Measurements from ENCODE around the gene RPL34.

DNA sequence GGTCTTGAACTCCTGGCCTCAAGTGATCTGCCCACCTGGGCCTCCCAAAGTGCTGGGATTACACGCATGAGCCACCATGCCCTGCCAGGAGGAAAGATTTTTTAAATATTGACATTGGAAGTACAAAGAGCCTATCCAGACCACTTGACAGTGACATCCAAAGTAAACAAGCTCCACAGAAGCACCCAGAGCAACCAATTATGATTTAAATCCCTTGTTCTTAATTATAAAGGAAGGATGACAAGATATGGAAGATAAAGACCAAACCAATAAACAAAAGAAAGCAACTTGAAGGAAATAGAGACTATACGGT lies 27.7 kb upstream of the RPL34 start:
- TF ChIP-seq, protein P1, sequence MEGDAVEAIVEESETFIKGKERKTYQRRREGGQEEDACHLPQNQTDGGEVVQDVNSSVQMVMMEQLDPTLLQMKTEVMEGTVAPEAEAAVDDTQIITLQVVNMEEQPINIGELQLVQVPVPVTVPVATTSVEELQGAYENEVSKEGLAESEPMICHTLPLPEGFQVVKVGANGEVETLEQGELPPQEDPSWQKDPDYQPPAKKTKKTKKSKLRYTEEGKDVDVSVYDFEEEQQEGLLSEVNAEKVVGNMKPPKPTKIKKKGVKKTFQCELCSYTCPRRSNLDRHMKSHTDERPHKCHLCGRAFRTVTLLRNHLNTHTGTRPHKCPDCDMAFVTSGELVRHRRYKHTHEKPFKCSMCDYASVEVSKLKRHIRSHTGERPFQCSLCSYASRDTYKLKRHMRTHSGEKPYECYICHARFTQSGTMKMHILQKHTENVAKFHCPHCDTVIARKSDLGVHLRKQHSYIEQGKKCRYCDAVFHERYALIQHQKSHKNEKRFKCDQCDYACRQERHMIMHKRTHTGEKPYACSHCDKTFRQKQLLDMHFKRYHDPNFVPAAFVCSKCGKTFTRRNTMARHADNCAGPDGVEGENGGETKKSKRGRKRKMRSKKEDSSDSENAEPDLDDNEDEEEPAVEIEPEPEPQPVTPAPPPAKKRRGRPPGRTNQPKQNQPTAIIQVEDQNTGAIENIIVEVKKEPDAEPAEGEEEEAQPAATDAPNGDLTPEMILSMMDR (IDR thresholded peaks at IDR 0.05) = no peak
- TF ChIP-seq POLR2A (IDR thresholded peaks at IDR 0.05) = no peak

Data from esophagus squamous epithelium (tissue), 4 donors.